Activated CD8-positive, alpha-beta T cell treated with anti-CD3 and anti-CD28 coated beads, Interleukin-2, amount 10 ng/mL, durations not matched to agents 7 days and 5 days (primary cell): Measurements from ENCODE around the gene CISH. TPM values are rescaled to one million over a fixed set of nuclear protein-coding genes. Genes with fewer than 3 reads are reported as not detected.
A peak's percentile ranks its signal among the peaks of the same experiment; 100 is the strongest.

Source experiments
- ATAC-seq: fragments of 150-1000 bp; cut with Tn5 transposase; one replicate; pipeline ENCODE4 v1.10.0; 2021; ENCODE audit warnings: moderate library complexity
- CTCF ChIA-PET: fragments of 350-600 bp; sonication (Branson Sonifier 250); formaldehyde crosslinking; loops from one replicate; lab custom pipeline; 2021; ENCODE audit warnings: antibody characterized with exemption; lab: Charles Lee
- POLR2A ChIA-PET: fragments of 350-600 bp; sonication (Branson Sonifier 250); formaldehyde crosslinking; loops from one replicate; lab custom pipeline; 2021; ENCODE audit warnings: antibody characterized with exemption; lab: Charles Lee
- DNase-seq: peaks from one replicate; pipeline ENCODE4 v3.0.0-alpha.2; 2020
- H3K27ac Mint-ChIP-seq: one replicate; pipeline ENCODE4 v1.8.0; 2021; ENCODE audit warnings: mild to moderate bottlenecking, mixed read lengths
- H3K27me3 Mint-ChIP-seq: one replicate; pipeline ENCODE4 v1.8.0; 2021; ENCODE audit warnings: low read depth, mixed read lengths
- H3K36me3 Mint-ChIP-seq: one replicate; pipeline ENCODE4 v1.8.0; 2021; ENCODE audit warnings: low read depth, mixed read lengths
- H3K4me1 Mint-ChIP-seq: one replicate; pipeline ENCODE4 v1.8.0; 2021; ENCODE audit warnings: low read depth, mixed read lengths
- H3K4me3 Mint-ChIP-seq: one replicate; pipeline ENCODE4 v1.8.0; 2021; ENCODE audit warnings: mild to moderate bottlenecking, mixed read lengths
- H3K9me3 Mint-ChIP-seq: one replicate; pipeline ENCODE4 v1.8.0; 2022; ENCODE audit warnings: mixed read lengths; ENCODE audit not compliant: insufficient read depth
- total RNA-seq, 2 experiments: library from RNA; stranded (reverse); gene quantifications; one replicate each; pipeline ENCODE4 v1.2.3, GENCODE V29; 2021

The CISH gene
- total RNA-seq, 2 experiments from 2014 or later, result 380 to 394 TPM

GRCh38 chr3:50651920-50652529 lies 40.5 kb upstream of the CISH start:
- Mint-ChIP-seq H3K27ac (peak overlapping the region; percentile 15), H3K27me3 (no peaks in the 10 kb centered on the region), H3K4me3 (no peak overlapping the region), H3K4me1 (peaks cover 25% of the 10 kb centered on the region), H3K36me3 (peaks cover 17% of the 10 kb centered on the region), H3K9me3 (no peaks in the 10 kb centered on the region)
- ATAC-seq, result no peak
- no peak for DNase-seq
- CTCF ChIA-PET, result interaction anchor here (0.7 to 9.6 kb wide), 15 partner anchors 11 to 409 kb away, joined by 3 to 219 read pairs (median 5); partner anchors contain the start of genes CISH, HEMK1 and MAPKAPK3
- POLR2A ChIA-PET, result interaction anchor here (0.8 to 2.0 kb wide), 3 partner anchors 32 to 827 kb away, joined by 4 to 18 read pairs (median 6); partner anchors contain the start of gene MAPKAPK3

- ATAC-seq (no peak), DNase-seq (no peak)
- peaks cover 25% of the 10 kb centered on the region for H3K4me1 Mint-ChIP-seq
- ChIA-PET POLR2A (interaction anchor here (0.8 kb wide), 1 partner anchor 828 kb away, joined by 4 read pairs; no protein-coding TSS in a partner anchor), CTCF (interaction anchor here (0.7 to 9.6 kb wide), 7 partner anchors 11 to 408 kb away, joined by 3 to 219 read pairs (median 14); partner anchors contain the start of genes HEMK1 and MAPKAPK3)
- H3K4me3 Mint-ChIP-seq, result peak overlapping the region; percentile 12
- H3K27ac Mint-ChIP-seq, result peak overlapping the region; percentile 57
- no peaks in the 10 kb centered on the region for H3K27me3 Mint-ChIP-seq
- H3K36me3 Mint-ChIP-seq, result peaks cover 23% of the 10 kb centered on the region
- H3K9me3 Mint-ChIP-seq, result no peaks in the 10 kb centered on the region
These were observed 39.9 kb upstream of the CISH start for GRCh38 chr3:50651445-50651844.

- H3K4me3 Mint-ChIP-seq, result no peak overlapping the region
- DNase-seq (no peak), ATAC-seq (no peak)
- ChIA-PET POLR2A (interaction anchor here (1.8 kb wide), 1 partner anchor 33 kb away, joined by 13 read pairs; the partner anchor contains the start of gene MAPKAPK3), CTCF (interaction anchor here (1.0 to 9.6 kb wide), 3 partner anchors 18 to 31 kb away, joined by 3 to 219 read pairs (median 4); partner anchors contain the start of gene MAPKAPK3)
- H3K36me3 Mint-ChIP-seq, result peaks cover 32% of the 10 kb centered on the region
- H3K27ac Mint-ChIP-seq, result peak overlapping the region; percentile 61
- no peaks in the 10 kb centered on the region for H3K27me3 Mint-ChIP-seq
- H3K9me3 Mint-ChIP-seq, result no peaks in the 10 kb centered on the region
- peaks cover 24% of the 10 kb centered on the region for H3K4me1 Mint-ChIP-seq
These were observed 38.4 kb upstream of the CISH start for GRCh38 chr3:50650018-50650417.

- Mint-ChIP-seq H3K4me3 (no peak overlapping the region), H3K9me3 (no peaks in the 10 kb centered on the region), H3K36me3 (peaks cover 36% of the 10 kb centered on the region), H3K27ac (no peak overlapping the region), H3K27me3 (no peaks in the 10 kb centered on the region), H3K4me1 (peaks cover 19% of the 10 kb centered on the region)
- ChIA-PET POLR2A (interaction anchor here (1.8 kb wide), 1 partner anchor 32 kb away, joined by 13 read pairs; the partner anchor contains the start of gene MAPKAPK3), CTCF (interaction anchor here (1.0 to 9.6 kb wide), 3 partner anchors 17 to 30 kb away, joined by 3 to 219 read pairs (median 4); partner anchors contain the start of gene MAPKAPK3)
- DNase-seq (no peak), ATAC-seq (no peak)
These were observed 37.9 kb upstream of the CISH start for GRCh38 chr3:50649451-50649931.

GRCh38 chr3:50648944-50649343 lies 37.4 kb upstream of the CISH start:
- Mint-ChIP-seq H3K4me3 (no peak overlapping the region), H3K27me3 (no peaks in the 10 kb centered on the region), H3K4me1 (peaks cover 17% of the 10 kb centered on the region)

GRCh38 chr3:50648313-50648712 lies 36.7 kb upstream of the CISH start:
- H3K9me3 Mint-ChIP-seq, result no peaks in the 10 kb centered on the region
- no peak overlapping the region for H3K4me3 Mint-ChIP-seq
- no peaks in the 10 kb centered on the region for H3K27me3 Mint-ChIP-seq
- DNase-seq (no peak), ATAC-seq (no peak)
- H3K36me3 Mint-ChIP-seq, result peaks cover 48% of the 10 kb centered on the region
- CTCF ChIA-PET, result interaction anchor here (9.6 kb wide), 1 partner anchor 29 kb away, joined by 219 read pairs; the partner anchor contains the start of gene MAPKAPK3
- H3K4me1 Mint-ChIP-seq, result peaks cover 13% of the 10 kb centered on the region
- peak overlapping the region; percentile 20 for H3K27ac Mint-ChIP-seq
- POLR2A ChIA-PET, result interaction anchor here (1.8 kb wide), 1 partner anchor 31 kb away, joined by 13 read pairs; the partner anchor contains the start of gene MAPKAPK3

More at GRCh38 chr3:50648944-50649343, 37.4 kb upstream of the CISH start:
- DNase-seq (no peak), ATAC-seq (no peak)
- no peaks in the 10 kb centered on the region for H3K9me3 Mint-ChIP-seq
- ChIA-PET POLR2A (interaction anchor here (1.8 kb wide), 1 partner anchor 32 kb away, joined by 13 read pairs; the partner anchor contains the start of gene MAPKAPK3), CTCF (interaction anchor here (1.0 to 9.6 kb wide), 3 partner anchors 17 to 30 kb away, joined by 3 to 219 read pairs (median 4); partner anchors contain the start of gene MAPKAPK3)
- peak overlapping the region; percentile 20 for H3K27ac Mint-ChIP-seq
- peaks cover 42% of the 10 kb centered on the region for H3K36me3 Mint-ChIP-seq

- H3K9me3 Mint-ChIP-seq, result no peaks in the 10 kb centered on the region
- DNase-seq (no peak), ATAC-seq (no peak)
- POLR2A ChIA-PET, result no interaction called here
- CTCF ChIA-PET, result interaction anchor here (1.1 to 1.5 kb wide), 4 partner anchors 13 to 727 kb away, joined by 3 to 5 read pairs (median 4); no protein-coding TSS in a partner anchor
- H3K27ac Mint-ChIP-seq, result no peak overlapping the region
- H3K4me3 Mint-ChIP-seq, result no peak overlapping the region
- no peaks in the 10 kb centered on the region for H3K27me3 Mint-ChIP-seq
- peaks cover 72% of the 10 kb centered on the region for H3K36me3 Mint-ChIP-seq
- peaks cover 11% of the 10 kb centered on the region for H3K4me1 Mint-ChIP-seq
These were observed 33.8 kb upstream of the CISH start for GRCh38 chr3:50645378-50645777.

GRCh38 chr3:50644561-50644960 lies 33.0 kb upstream of the CISH start:
- peaks cover 11% of the 10 kb centered on the region for H3K4me1 Mint-ChIP-seq

GRCh38 chr3:50642382-50642781 lies 30.8 kb upstream of the CISH start:
- ATAC-seq (no peak), DNase-seq (no peak)
- Mint-ChIP-seq H3K4me3 (no peak overlapping the region), H3K36me3 (peaks cover 74% of the 10 kb centered on the region), H3K27ac (no peak overlapping the region), H3K4me1 (peaks cover 23% of the 10 kb centered on the region), H3K9me3 (no peaks in the 10 kb centered on the region), H3K27me3 (no peaks in the 10 kb centered on the region)
- ChIA-PET POLR2A (no interaction called here), CTCF (no interaction called here)

More at GRCh38 chr3:50644561-50644960, 33.0 kb upstream of the CISH start:
- Mint-ChIP-seq H3K4me3 (no peak overlapping the region), H3K27me3 (no peaks in the 10 kb centered on the region), H3K9me3 (no peaks in the 10 kb centered on the region), H3K36me3 (peaks cover 72% of the 10 kb centered on the region), H3K27ac (peak overlapping the region; percentile 32)
- POLR2A ChIA-PET, result no interaction called here
- DNase-seq (no peak), ATAC-seq (no peak)
- CTCF ChIA-PET, result interaction anchor here (1.1 to 1.5 kb wide), 3 partner anchors 12 to 727 kb away, joined by 3 to 5 read pairs (median 4); no protein-coding TSS in a partner anchor

- peaks cover 65% of the 10 kb centered on the region for H3K36me3 Mint-ChIP-seq
- H3K4me1 Mint-ChIP-seq, result peaks cover 43% of the 10 kb centered on the region
- CTCF ChIA-PET, result interaction anchor here (2.6 kb wide), 1 partner anchor 13 kb away, joined by 14 read pairs; no protein-coding TSS in a partner anchor
- peak overlapping the region; percentile 81 for H3K27ac Mint-ChIP-seq
- no peak for ATAC-seq
- no peaks in the 10 kb centered on the region for H3K9me3 Mint-ChIP-seq
- DNase-seq, result no peak
- no peak overlapping the region for H3K4me3 Mint-ChIP-seq
- H3K27me3 Mint-ChIP-seq, result no peaks in the 10 kb centered on the region
- POLR2A ChIA-PET, result no interaction called here
These were observed 27.5 kb upstream of the CISH start for GRCh38 chr3:50639055-50639494.

GRCh38 chr3:50637945-50638344 lies 26.4 kb upstream of the CISH start:
- no peaks in the 10 kb centered on the region for H3K27me3 Mint-ChIP-seq
- peak overlapping the region; percentile 75 for H3K27ac Mint-ChIP-seq
- H3K36me3 Mint-ChIP-seq, result peaks cover 65% of the 10 kb centered on the region
- no peak for DNase-seq
- peaks cover 54% of the 10 kb centered on the region for H3K4me1 Mint-ChIP-seq
- no peaks in the 10 kb centered on the region for H3K9me3 Mint-ChIP-seq
- H3K4me3 Mint-ChIP-seq, result no peak overlapping the region
- ChIA-PET CTCF (interaction anchor here (2.9 to 13.6 kb wide), 2 partner anchors 15 to 20 kb away, joined by 14 to 143 read pairs; partner anchors contain the start of gene MAPKAPK3), POLR2A (interaction anchor here (0.6 to 1.0 kb wide), 2 partner anchors 14 to 69 kb away, joined by 3 read pairs; no protein-coding TSS in a partner anchor)
- ATAC-seq, result no peak
